ENCODE data around the gene CDK16. TPM values are rescaled to one million over a fixed set of nuclear protein-coding genes. Genes with fewer than 3 reads are reported as not detected.

The CDK16 gene
- total RNA-seq, 1 experiment from 2014 or later: 129 TPM

DNA sequence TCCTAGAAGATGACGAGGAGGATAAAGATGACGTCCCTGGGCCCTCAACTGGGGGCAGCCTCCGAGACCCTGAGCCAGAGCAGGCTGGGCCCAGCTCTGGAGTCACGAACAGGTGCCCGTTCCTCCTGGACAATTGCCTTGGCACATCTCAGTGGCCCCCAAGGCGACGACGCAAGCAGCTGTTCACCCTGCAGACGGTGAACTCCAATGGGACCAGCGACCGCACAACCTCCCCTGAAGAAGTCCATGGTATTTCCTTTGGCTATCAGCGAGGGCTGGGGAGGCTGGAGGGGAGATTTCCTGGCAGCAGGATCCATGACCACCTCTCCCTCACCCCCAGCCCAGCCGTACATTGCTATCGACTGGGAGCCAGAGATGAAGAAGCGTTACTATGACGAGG is 26.2 kb downstream of the CDK16 start:
- ChIA-PET CTCF (no interaction called here), POLR2A (no interaction called here)
- intact Hi-C loops (cut with micrococcal nuclease; ENCODE audit: unreplicated experiment): no loop called here
- Histone ChIP-seq H3K27me3 (replicated peaks; ENCODE audit: control insufficient read depth, insufficient read depth, low read length) (no peaks in the 10 kb centered on the region), H3K36me3 (ENCODE audit: control insufficient read depth, insufficient read depth, low read length) (no peaks in the 10 kb centered on the region; the same call in 1 of the 2 replicates), H3K9me3 (no peaks in the 10 kb centered on the region), H3K4me3 (ENCODE audit: low read depth, low read length) (no peak overlapping the region), H3K4me1 (no peaks in the 10 kb centered on the region)
- Mint-ChIP-seq H3K36me3 (ENCODE audit: insufficient read depth, unreplicated experiment) (peaks cover 25% of the 10 kb centered on the region), H3K4me1 (ENCODE audit: low read depth, unreplicated experiment) (no peaks in the 10 kb centered on the region), H3K9me3 (ENCODE audit: unreplicated experiment) (no peaks in the 10 kb centered on the region), H3K27ac (ENCODE audit: unreplicated experiment) (no peak overlapping the region), H3K27me3 (ENCODE audit: insufficient read depth, unreplicated experiment) (no peaks in the 10 kb centered on the region), H3K4me3 (ENCODE audit: unreplicated experiment) (no peak overlapping the region)
- BruUV-seq (replicated peaks): no TSS peak
- no peak for DNase-seq
- TF ChIP-seq, protein P1, sequence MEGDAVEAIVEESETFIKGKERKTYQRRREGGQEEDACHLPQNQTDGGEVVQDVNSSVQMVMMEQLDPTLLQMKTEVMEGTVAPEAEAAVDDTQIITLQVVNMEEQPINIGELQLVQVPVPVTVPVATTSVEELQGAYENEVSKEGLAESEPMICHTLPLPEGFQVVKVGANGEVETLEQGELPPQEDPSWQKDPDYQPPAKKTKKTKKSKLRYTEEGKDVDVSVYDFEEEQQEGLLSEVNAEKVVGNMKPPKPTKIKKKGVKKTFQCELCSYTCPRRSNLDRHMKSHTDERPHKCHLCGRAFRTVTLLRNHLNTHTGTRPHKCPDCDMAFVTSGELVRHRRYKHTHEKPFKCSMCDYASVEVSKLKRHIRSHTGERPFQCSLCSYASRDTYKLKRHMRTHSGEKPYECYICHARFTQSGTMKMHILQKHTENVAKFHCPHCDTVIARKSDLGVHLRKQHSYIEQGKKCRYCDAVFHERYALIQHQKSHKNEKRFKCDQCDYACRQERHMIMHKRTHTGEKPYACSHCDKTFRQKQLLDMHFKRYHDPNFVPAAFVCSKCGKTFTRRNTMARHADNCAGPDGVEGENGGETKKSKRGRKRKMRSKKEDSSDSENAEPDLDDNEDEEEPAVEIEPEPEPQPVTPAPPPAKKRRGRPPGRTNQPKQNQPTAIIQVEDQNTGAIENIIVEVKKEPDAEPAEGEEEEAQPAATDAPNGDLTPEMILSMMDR (IDR thresholded peaks at IDR 0.05; ENCODE audit: insufficient read depth in 1 of 2, low read depth in 1 of 2, low read length in 1 of 2, severe bottlenecking in 1 of 2, unreplicated experiment in 1 of 2): no peak

DNA sequence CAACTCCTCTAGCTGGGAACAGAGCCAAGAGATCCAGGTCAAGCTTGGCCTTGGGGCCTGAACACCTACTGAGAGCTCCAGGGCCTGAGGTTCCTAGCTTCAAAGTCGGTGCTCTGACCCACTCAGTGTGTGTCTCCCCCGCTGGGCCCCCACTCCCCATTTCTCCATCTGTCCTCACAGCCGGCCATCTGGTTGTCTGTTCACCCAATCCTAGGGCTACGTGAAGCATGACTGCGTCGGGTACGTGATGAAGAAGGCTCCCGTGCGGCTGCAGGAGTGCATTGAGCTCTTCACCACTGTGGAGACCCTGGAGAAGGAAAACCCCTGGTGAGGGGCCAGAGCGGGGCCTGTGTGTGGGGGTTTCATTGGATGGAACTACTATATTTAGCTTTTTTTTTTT is 26.7 kb downstream of the CDK16 start:
- POLR2A ChIA-PET: no interaction called here

DNA sequence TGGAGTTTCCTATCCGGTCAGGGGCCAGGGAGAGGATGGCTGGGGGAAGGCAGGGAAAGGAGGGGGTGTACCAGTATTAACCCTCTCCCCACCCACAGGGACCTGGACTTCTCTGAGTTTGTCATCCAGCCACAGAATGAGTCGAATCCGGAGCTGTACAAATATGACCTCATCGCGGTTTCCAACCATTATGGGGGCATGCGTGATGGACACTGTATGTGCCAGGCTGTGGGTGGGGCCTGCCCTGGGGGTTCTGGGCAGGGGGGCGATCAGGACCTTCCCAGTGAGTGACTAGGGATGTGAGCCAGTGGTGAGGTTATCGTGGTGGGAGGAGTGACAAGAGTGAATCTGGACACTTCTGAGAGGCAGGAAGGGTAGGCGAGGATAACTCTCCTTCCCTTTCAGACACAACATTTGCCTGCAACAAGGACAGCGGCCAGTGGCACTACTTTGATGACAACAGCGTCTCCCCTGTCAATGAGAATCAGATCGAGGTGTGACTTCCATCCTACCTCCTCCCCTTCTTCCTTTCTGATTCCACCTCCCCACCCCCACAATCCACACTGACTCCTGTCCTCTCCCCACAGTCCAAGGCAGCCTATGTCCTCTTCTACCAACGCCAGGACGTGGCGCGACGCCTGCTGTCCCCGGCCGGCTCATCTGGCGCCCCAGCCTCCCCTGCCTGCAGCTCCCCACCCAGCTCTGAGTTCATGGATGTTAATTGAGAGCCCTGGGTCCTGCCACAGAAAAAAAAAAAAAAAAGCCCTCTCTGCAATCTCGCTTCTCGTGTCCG is 28.9 kb downstream of the CDK16 start:
- Histone ChIP-seq H3K4me1 (no peaks in the 10 kb centered on the region), H3K4me3 (ENCODE audit: low read depth, low read length) (no peak overlapping the region), H3K36me3 (ENCODE audit: control insufficient read depth, insufficient read depth, low read length) (no peaks in the 10 kb centered on the region), H3K27me3 (replicated peaks; ENCODE audit: control insufficient read depth, insufficient read depth, low read length) (no peaks in the 10 kb centered on the region), H3K9me3 (no peaks in the 10 kb centered on the region)
- ChIA-PET CTCF (no interaction called here), POLR2A (no interaction called here)
- TF ChIP-seq, protein P1 (IDR thresholded peaks at IDR 0.05; ENCODE audit: insufficient read depth in 1 of 2, low read depth in 1 of 2, low read length in 1 of 2, severe bottlenecking in 1 of 2, unreplicated experiment in 1 of 2): no peak
- no peaks in the 10 kb centered on the region for H3K4me1 Mint-ChIP-seq (ENCODE audit: low read depth, unreplicated experiment)
- H3K27me3 Mint-ChIP-seq (ENCODE audit: insufficient read depth, unreplicated experiment): no peaks in the 10 kb centered on the region
- DNase-seq: no peak
- intact Hi-C loops (cut with micrococcal nuclease; ENCODE audit: unreplicated experiment): no loop called here
- peaks cover 22% of the 10 kb centered on the region for H3K36me3 Mint-ChIP-seq (ENCODE audit: insufficient read depth, unreplicated experiment)
- BruUV-seq (replicated peaks): no TSS peak
- no peak overlapping the region for H3K4me3 Mint-ChIP-seq (ENCODE audit: unreplicated experiment)
- peak overlapping the region; percentile 34 for H3K27ac Mint-ChIP-seq (ENCODE audit: unreplicated experiment)
- H3K9me3 Mint-ChIP-seq (ENCODE audit: unreplicated experiment): no peaks in the 10 kb centered on the region

More for the DNA sequence above, 26.7 kb downstream of the CDK16 start:
- H3K4me3 ChIP-seq (ENCODE audit: low read depth, low read length): no peak overlapping the region
- no peaks in the 10 kb centered on the region for H3K4me1 ChIP-seq
- DNase-seq: no peak
- Mint-ChIP-seq H3K27ac (ENCODE audit: unreplicated experiment) (no peak overlapping the region), H3K36me3 (ENCODE audit: insufficient read depth, unreplicated experiment) (peaks cover 22% of the 10 kb centered on the region), H3K4me3 (ENCODE audit: unreplicated experiment) (no peak overlapping the region), H3K9me3 (ENCODE audit: unreplicated experiment) (no peaks in the 10 kb centered on the region), H3K27me3 (ENCODE audit: insufficient read depth, unreplicated experiment) (no peaks in the 10 kb centered on the region), H3K4me1 (ENCODE audit: low read depth, unreplicated experiment) (no peaks in the 10 kb centered on the region)
- H3K27me3 ChIP-seq (replicated peaks; ENCODE audit: control insufficient read depth, insufficient read depth, low read length): no peaks in the 10 kb centered on the region
- no peaks in the 10 kb centered on the region; the same call in 1 of the 2 replicates for H3K36me3 ChIP-seq (ENCODE audit: control insufficient read depth, insufficient read depth, low read length)
- TF ChIP-seq, protein P1 (IDR thresholded peaks at IDR 0.05; ENCODE audit: insufficient read depth in 1 of 2, low read depth in 1 of 2, low read length in 1 of 2, severe bottlenecking in 1 of 2, unreplicated experiment in 1 of 2): no peak
- H3K9me3 ChIP-seq: no peaks in the 10 kb centered on the region
- intact Hi-C loops (cut with micrococcal nuclease; ENCODE audit: unreplicated experiment): no loop called here
- no TSS peak for BruUV-seq (replicated peaks)
- CTCF ChIA-PET: interaction anchor here (0.7 kb wide), 1 partner anchor 252 kb away, joined by 6 read pairs; no protein-coding TSS in a partner anchor
